Jurkat, Clone E6-1 (cell line): Measurements from ENCODE around the gene EML1.

Source experiments
- DNase-seq: peaks from one replicate; pipeline ENCODE4 v3.0.0-alpha.2; 2011; ENCODE audit warnings: low read depth, low spot score
- H3K4me3 ChIP-seq: 2 replicates; pipeline ENCODE4 v1.5.1; 2011; ENCODE audit warnings: mild to moderate bottlenecking, low read length, control low read depth, moderate library complexity

EML1 gene

DNA sequence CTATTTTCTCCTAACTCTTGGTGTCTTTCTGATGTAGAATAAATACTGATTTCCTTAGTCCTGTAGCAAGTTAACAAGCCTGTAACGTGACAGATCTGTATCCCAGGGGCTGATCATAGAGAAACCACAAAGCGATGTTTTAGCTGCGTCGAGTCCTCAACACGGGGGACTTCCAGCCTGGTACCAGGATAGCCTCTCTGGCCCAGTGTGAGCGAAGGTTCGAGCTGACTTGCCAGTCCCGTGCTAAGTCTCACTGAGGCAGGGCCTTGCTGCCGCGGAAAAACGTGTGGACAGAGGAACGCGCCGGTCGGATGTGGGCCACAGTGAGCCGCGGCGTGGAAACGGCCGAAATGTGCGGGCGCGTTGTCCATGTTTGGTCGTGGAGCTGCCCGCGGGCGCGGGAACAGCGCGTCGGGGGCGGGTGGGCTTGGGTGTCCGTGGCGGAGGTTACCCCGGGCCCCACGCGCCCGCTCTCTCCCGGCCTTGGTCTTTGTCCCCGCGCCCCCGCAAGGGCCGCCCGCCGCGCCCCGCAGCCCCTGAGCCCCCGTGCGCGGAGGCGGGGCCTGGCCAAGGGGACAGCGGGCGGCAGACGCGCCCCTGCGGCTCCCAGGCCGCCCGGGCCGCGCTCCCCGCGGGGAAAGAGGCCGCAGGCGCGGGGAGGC lies 531 bp upstream of the EML1 start:
- DNase-seq = no peak

DNA sequence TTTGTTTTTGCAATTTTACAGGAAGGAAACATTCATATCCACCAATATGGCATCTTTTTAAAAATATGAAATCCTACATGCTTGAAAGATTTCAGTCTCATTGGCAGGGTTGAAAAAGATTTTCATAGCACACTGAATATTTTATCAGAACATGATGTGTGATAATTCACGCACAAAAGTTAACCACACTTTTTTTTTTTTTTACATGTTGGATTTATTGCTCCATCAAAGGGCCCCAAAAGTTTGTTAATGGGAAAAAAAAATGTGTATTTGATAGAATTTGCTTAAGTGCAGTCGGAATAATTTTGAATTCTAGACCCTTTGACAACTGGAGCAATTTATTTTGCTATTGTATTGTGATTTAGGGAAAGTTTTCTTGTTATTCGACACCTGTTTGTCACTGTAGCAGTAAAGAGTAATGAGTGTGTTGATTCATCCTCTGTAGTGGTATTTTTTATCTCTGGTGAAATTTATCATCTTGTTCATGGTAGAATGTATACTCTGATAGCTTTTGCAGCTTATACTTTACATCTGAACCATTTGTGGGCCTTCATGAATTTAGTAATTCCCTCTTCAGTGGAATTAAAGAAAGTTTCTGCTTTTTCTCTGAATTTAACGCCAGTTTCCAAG lies 1.1 kb downstream of the EML1 start:
- H3K4me3 ChIP-seq = peak overlapping the region; percentile 27; the same call in 1 of the 2 replicates

More for the DNA sequence above, 531 bp upstream of the EML1 start:
- H3K4me3 ChIP-seq = no peak overlapping the region

DNA sequence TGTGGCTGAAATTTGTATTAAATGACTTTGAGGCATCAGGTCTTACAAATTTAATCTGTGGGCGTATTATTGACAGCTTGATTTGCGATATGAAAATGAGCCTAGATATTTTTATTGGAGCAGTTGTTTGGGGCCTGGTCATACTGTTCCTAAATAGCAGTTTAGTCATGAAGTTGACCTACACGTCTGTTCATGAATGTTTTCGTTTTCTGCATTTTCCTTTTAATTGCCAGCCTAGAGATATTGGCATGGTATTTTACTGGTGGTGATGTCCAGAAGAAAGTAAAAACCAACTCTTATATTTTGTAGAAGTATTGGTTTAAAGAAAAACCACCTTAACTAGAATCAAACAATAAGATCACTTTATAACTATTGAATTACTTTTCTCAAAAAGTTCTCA lies 1.8 kb downstream of the EML1 start:
- H3K4me3 ChIP-seq = no peak overlapping the region
- no peak for DNase-seq

More for the DNA sequence above, 1.1 kb downstream of the EML1 start:
- DNase-seq = no peak

GRCh38 chr14:99797231-99797630 lies 4.0 kb downstream of the EML1 start:
- H3K4me3 ChIP-seq = no peak overlapping the region
- no peak for DNase-seq

GRCh38 chr14:99800781-99801180 lies 7.6 kb downstream of the EML1 start:
- no peak overlapping the region for H3K4me3 ChIP-seq
- no peak for DNase-seq

GRCh38 chr14:99802301-99803105 lies 9.3 kb downstream of the EML1 start:
- H3K4me3 ChIP-seq = no peak overlapping the region
- DNase-seq = no peak

DNA sequence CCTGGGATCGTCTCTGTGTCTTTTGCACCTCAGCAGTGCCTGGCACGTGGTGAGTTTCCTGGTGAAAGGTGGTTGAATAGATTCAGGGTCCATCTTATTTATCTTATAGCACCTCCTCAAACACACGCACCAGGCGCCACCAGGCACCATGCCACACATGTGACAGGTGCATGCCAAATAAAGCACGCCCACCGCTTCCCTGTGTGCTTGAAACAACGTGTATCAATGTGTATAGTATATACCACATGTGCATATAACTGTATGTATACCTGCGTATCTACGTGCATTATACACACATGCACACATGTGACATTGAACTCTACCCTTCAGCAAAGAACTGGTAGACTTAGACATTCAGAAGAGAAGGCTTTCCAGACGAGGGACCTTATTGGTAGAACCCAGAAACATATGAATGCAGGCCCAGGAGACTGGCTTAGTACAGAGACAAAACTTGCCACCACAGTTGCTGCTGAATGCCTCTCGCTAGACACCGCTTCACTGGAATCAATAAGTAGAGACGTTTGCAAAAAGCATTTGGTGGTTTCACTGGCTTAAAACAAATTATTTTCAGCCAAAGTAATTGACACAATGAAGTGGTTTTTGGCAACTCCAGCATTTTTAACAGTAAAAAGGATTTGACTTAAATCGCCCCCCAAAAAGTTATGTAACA lies 10.0 kb downstream of the EML1 start:
- no peak for DNase-seq
- no peak overlapping the region for H3K4me3 ChIP-seq

- H3K4me3 ChIP-seq = no peak overlapping the region
- DNase-seq = no peak
These were observed 10.6 kb downstream of the EML1 start for GRCh38 chr14:99803803-99804202.

- H3K4me3 ChIP-seq = no peak overlapping the region
- DNase-seq = no peak
These were observed 12.7 kb downstream of the EML1 start for GRCh38 chr14:99805757-99806439.

DNA sequence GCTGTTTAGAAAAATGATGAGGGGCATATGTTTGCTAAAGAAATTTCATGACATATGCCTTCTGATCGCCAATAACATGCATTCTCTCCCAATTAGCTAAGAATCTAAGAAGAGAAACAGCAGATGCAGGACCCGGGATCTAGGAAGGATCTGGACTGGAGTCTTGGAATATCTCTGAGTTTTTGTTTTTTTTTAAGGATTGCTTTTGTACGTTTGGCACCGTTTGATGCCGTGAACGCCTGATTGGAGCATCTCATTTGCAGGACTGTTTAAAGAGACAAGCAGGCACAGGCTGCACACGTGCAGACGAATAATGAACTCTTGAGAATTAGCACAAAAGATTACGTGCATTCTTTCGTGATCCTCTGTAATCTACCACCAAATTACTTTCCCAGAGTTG lies 13.6 kb downstream of the EML1 start:
- H3K4me3 ChIP-seq = no peak overlapping the region
- no peak for DNase-seq

GRCh38 chr14:99807413-99808153 lies 14.4 kb downstream of the EML1 start:
- no peak overlapping the region for H3K4me3 ChIP-seq
- no peak for DNase-seq

DNA sequence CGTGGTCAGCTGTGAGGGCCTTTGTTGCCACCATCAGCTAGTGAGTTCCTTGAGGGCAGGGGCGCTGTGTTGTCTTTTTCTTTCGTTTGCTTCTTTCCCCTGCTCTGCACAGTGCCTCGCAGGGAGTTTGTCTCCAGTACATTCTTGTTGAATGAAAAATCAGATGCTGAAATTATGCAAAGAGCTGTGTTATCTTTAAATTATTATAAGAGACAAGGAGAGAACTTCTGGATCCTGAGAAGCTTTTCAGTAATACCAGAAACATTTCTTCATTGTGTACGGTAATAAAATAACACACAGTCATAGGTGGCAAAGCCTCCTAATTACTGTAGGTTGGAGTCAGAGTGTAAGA lies 14.9 kb downstream of the EML1 start:
- DNase-seq = no peak
- no peak overlapping the region for H3K4me3 ChIP-seq

GRCh38 chr14:99808515-99808914 lies 15.3 kb downstream of the EML1 start:
- H3K4me3 ChIP-seq = no peak overlapping the region
- no peak for DNase-seq

GRCh38 chr14:99809360-99809759 lies 16.1 kb downstream of the EML1 start:
- no peak overlapping the region for H3K4me3 ChIP-seq
- DNase-seq = no peak

DNA sequence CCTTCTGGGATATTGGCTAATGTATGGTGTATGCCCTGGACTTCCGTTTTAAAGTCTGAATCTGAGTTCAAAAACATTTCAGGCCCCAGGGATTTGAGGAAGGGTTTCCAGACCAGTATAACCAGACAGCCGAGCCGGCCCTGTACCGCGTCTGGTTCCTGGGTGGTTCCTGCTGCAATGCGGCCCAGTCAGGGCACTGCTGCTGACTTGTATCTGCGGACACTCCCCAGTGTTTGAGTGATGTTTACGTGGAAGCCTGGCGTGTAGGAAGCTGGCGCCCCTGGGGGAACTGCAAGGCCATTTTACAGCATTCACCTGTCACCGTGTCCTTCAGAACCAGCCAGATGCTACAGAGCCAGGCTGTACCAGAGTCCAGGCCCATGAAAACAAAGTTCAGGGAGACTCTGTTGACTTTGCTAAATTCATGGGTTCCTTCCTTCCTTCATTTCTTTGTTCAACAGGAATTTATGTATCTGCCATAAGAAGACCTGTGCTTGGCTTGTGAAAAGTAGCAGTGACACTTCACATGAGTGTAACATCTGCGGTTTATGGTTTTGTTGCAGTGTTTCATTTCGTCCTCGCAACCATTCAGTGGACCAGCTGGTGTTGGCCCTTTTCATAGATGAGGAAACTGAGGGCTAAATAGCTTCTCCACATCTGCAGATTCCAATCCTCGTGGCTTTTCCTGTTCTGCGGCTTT lies 16.8 kb downstream of the EML1 start:
- no peak for DNase-seq
- no peak overlapping the region for H3K4me3 ChIP-seq

GRCh38 chr14:99810559-99810874 lies 17.3 kb downstream of the EML1 start:
- H3K4me3 ChIP-seq = no peak overlapping the region
- no peak for DNase-seq

DNA sequence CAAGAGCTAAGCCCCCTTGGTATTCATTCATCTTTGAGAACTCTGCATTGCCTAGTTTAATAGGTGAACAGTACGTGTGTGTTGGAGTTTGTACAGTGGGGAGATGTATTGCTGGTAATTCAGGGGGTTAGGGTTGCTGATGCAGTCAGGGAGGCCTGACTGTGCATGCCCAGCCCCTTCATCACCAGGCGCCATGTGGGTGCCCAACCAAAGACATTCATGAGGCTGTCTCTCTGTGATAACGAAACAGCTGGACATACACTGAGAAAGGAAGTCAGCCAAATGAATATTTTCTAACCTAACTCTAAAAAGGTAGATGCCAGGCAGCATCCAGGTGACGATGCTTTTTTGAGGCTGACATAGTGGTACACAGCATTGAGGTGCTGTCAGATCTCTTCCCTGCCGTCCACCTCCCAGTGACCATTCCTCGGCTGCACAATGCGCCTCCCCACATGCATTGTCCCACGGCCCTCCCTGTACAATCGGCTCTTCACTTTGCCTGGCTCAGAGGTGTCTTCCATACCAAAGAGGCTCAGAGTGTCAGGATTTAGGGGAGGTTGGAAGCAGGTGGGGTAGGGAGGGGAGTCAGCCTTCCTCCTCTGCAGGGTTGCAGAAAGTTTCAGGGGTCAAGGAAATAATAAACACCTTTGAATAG lies 19.0 kb downstream of the EML1 start:
- no peak overlapping the region for H3K4me3 ChIP-seq
- no peak for DNase-seq

GRCh38 chr14:99812892-99813291 lies 19.7 kb downstream of the EML1 start:
- H3K4me3 ChIP-seq = no peak overlapping the region
- no peak for DNase-seq
